Activated T-helper 1 cell treated with anti-CD3 and anti-CD28 coated beads, Interleukin-12 subunit alpha, Interleukin-12 subunit beta, Interleukin-2, Interleukin-4 antibody, amounts not matched to agents 30 ng/mL and 10 ng/mL and 1 ng/mL, durations not matched to agents 14 hours and 24 hours and 36 hours (primary cell): ENCODE data around the gene PRAC2. TPM values are rescaled to one million over a fixed set of nuclear protein-coding genes. Genes with fewer than 3 reads are reported as not detected.

Experiments
- DNase-seq: peaks from one replicate; pipeline ENCODE4 v3.0.0; 2021; ENCODE audit warnings: low spot score
- H3K27ac Mint-ChIP-seq: one replicate; pipeline ENCODE4 v1.8.0; 2021; ENCODE audit warnings: mild to moderate bottlenecking, mixed read lengths
- H3K27me3 Mint-ChIP-seq: one replicate; pipeline ENCODE4 v1.8.0; 2022; ENCODE audit warnings: mild to moderate bottlenecking, moderate library complexity, mixed read lengths; ENCODE audit not compliant: insufficient read depth
- H3K36me3 Mint-ChIP-seq: one replicate; pipeline ENCODE4 v1.8.0; 2021; ENCODE audit warnings: low read depth, mixed read lengths
- H3K4me1 Mint-ChIP-seq: one replicate; pipeline ENCODE4 v1.8.0; 2021; ENCODE audit warnings: low read depth, mixed read lengths
- H3K4me3 Mint-ChIP-seq: one replicate; pipeline ENCODE4 v1.8.0; 2021; ENCODE audit warnings: mild to moderate bottlenecking, moderate library complexity, mixed read lengths
- H3K9me3 Mint-ChIP-seq: one replicate; pipeline ENCODE4 v1.8.0; 2021; ENCODE audit warnings: mixed read lengths
- intact Hi-C: fragments of 100-400 bp; cut with micrococcal nuclease; formaldehyde crosslinking; loops from one replicate; pipeline ENCODE4 v1.15.1; 2024
- total RNA-seq: library from RNA; stranded (reverse); gene quantifications from 2 replicates; pipeline ENCODE4 v1.2.3, GENCODE V29; 2022

The PRAC2 gene
- total RNA-seq, 1 donor from 2014 or later, result not detected

GRCh38 chr17:48757524-48757961, 34.6 kb downstream of the PRAC2 start:
- H3K9me3 Mint-ChIP-seq, result no peaks in the 10 kb centered on the region
- no peak overlapping the region for H3K4me3 Mint-ChIP-seq
- H3K27ac Mint-ChIP-seq, result no peak overlapping the region
- H3K4me1 Mint-ChIP-seq, result peaks cover 10% of the 10 kb centered on the region
- intact Hi-C loops, result loop anchor here (10.0 kb wide), 1 partner anchor 423 kb away; no protein-coding TSS in a partner anchor
- H3K36me3 Mint-ChIP-seq, result no peaks in the 10 kb centered on the region
- no peak for DNase-seq
- H3K27me3 Mint-ChIP-seq, result peaks cover 73% of the 10 kb centered on the region

- H3K36me3 Mint-ChIP-seq, result no peaks in the 10 kb centered on the region
- no peak overlapping the region for H3K27ac Mint-ChIP-seq
- no peaks in the 10 kb centered on the region for H3K9me3 Mint-ChIP-seq
- intact Hi-C loops, result loop anchor here (10.0 kb wide), 1 partner anchor 424 kb away; no protein-coding TSS in a partner anchor
- H3K4me1 Mint-ChIP-seq, result peaks cover under 1% of the 10 kb centered on the region
- H3K4me3 Mint-ChIP-seq, result no peak overlapping the region
- no peak for DNase-seq
- peaks cover 71% of the 10 kb centered on the region for H3K27me3 Mint-ChIP-seq
Measured at GRCh38 chr17:48759288-48759687, 36.3 kb downstream of the PRAC2 start.

- no peak overlapping the region for H3K27ac Mint-ChIP-seq
- no peaks in the 10 kb centered on the region for H3K9me3 Mint-ChIP-seq
- H3K4me1 Mint-ChIP-seq, result no peaks in the 10 kb centered on the region
- H3K36me3 Mint-ChIP-seq, result no peaks in the 10 kb centered on the region
- no peak overlapping the region for H3K4me3 Mint-ChIP-seq
- no peak for DNase-seq
- intact Hi-C loops, result no loop called here
- peaks cover 71% of the 10 kb centered on the region for H3K27me3 Mint-ChIP-seq
Measured at GRCh38 chr17:48760411-48760810, 37.4 kb downstream of the PRAC2 start.

GRCh38 chr17:48761114-48761513, 38.1 kb downstream of the PRAC2 start:
- DNase-seq, result no peak
- intact Hi-C loops, result no loop called here
- H3K27ac Mint-ChIP-seq, result no peak overlapping the region
- no peaks in the 10 kb centered on the region for H3K36me3 Mint-ChIP-seq
- H3K4me3 Mint-ChIP-seq, result no peak overlapping the region
- H3K4me1 Mint-ChIP-seq, result no peaks in the 10 kb centered on the region
- H3K9me3 Mint-ChIP-seq, result no peaks in the 10 kb centered on the region
- H3K27me3 Mint-ChIP-seq, result peaks cover 71% of the 10 kb centered on the region

GRCh38 chr17:48767263-48767774, 44.3 kb downstream of the PRAC2 start:
- Mint-ChIP-seq H3K9me3 (no peaks in the 10 kb centered on the region), H3K36me3 (no peaks in the 10 kb centered on the region), H3K27ac (no peak overlapping the region), H3K4me3 (no peak overlapping the region), H3K27me3 (peaks cover 49% of the 10 kb centered on the region), H3K4me1 (peaks cover 5% of the 10 kb centered on the region)
- intact Hi-C loops, result no loop called here
- DNase-seq, result no peak

GRCh38 chr17:48769009-48769675, 46.2 kb downstream of the PRAC2 start:
- H3K27me3 Mint-ChIP-seq, result peaks cover 42% of the 10 kb centered on the region
- H3K9me3 Mint-ChIP-seq, result no peaks in the 10 kb centered on the region
- H3K27ac Mint-ChIP-seq, result no peak overlapping the region
- peaks cover 5% of the 10 kb centered on the region for H3K4me1 Mint-ChIP-seq
- no peaks in the 10 kb centered on the region for H3K36me3 Mint-ChIP-seq
- intact Hi-C loops, result no loop called here
- H3K4me3 Mint-ChIP-seq, result no peak overlapping the region
- DNase-seq, result no peak

- peaks cover 40% of the 10 kb centered on the region for H3K27me3 Mint-ChIP-seq
- intact Hi-C loops, result no loop called here
- no peak for DNase-seq
- H3K4me1 Mint-ChIP-seq, result peaks cover 5% of the 10 kb centered on the region
- H3K27ac Mint-ChIP-seq, result no peak overlapping the region
- no peaks in the 10 kb centered on the region for H3K9me3 Mint-ChIP-seq
- no peaks in the 10 kb centered on the region for H3K36me3 Mint-ChIP-seq
- H3K4me3 Mint-ChIP-seq, result no peak overlapping the region
Measured at GRCh38 chr17:48770954-48771353, 48.0 kb downstream of the PRAC2 start.

- Mint-ChIP-seq H3K27me3 (peaks cover 37% of the 10 kb centered on the region), H3K4me1 (peaks cover 5% of the 10 kb centered on the region), H3K27ac (no peak overlapping the region), H3K36me3 (no peaks in the 10 kb centered on the region), H3K9me3 (no peaks in the 10 kb centered on the region), H3K4me3 (no peak overlapping the region)
- no peak for DNase-seq
- intact Hi-C loops, result no loop called here
Measured at GRCh38 chr17:48773245-48773644, 50.3 kb downstream of the PRAC2 start.

Other genes starting within 250 kb of the PRAC2 start
- gene HOXB1, start 192.2 kb upstream of the PRAC2 start, total RNA-seq, result not detected in 2 replicates
- 32.5 and 32.8 TPM in 2 replicates for gene HOXB2, start 178.1 kb upstream of the PRAC2 start, total RNA-seq
- gene HOXB4, start 144.8 kb upstream of the PRAC2 start, total RNA-seq, result 3.8 and 4.2 TPM in 2 replicates
- gene HOXB3, start 132.9 kb upstream of the PRAC2 start, total RNA-seq, result 2.5 and 2.8 TPM in 2 replicates
- 0.10 TPM in 1 of 2 replicates, not detected in the other for gene HOXB5, start 129.4 kb upstream of the PRAC2 start, total RNA-seq
- 0.71 and 0.99 TPM in 2 replicates for gene HOXB6, start 118.2 kb upstream of the PRAC2 start, total RNA-seq
- gene HOXB7, start 112.2 kb upstream of the PRAC2 start, total RNA-seq, result 0.49 and 0.51 TPM in 2 replicates
- gene HOXB8, start 107.9 kb upstream of the PRAC2 start, total RNA-seq, result not detected in 2 replicates
- 0.27 and 0.39 TPM in 2 replicates for gene HOXB9, start 96.8 kb upstream of the PRAC2 start, total RNA-seq
- not detected in 2 replicates for gene PRAC1, start 667 bp upstream of the PRAC2 start, total RNA-seq
- gene HOXB13, start 5.6 kb downstream of the PRAC2 start, total RNA-seq, result not detected in 2 replicates
- gene TTLL6, start 94.0 kb downstream of the PRAC2 start, total RNA-seq, result not detected in 2 replicates
- 50.3 and 57.9 TPM in 2 replicates for gene CALCOCO2, start 107.8 kb downstream of the PRAC2 start, total RNA-seq
- 149 and 155 TPM in 2 replicates for gene ATP5MC1, start 169.6 kb downstream of the PRAC2 start, total RNA-seq
- gene UBE2Z, start 185.2 kb downstream of the PRAC2 start, total RNA-seq, result 88.8 and 91.5 TPM in 2 replicates
- 148 and 163 TPM in 2 replicates for gene SNF8, start 221.7 kb downstream of the PRAC2 start, total RNA-seq
- gene GIP, start 245.4 kb downstream of the PRAC2 start, total RNA-seq, result not detected in 2 replicates